KMS-11 (cell line): ENCODE data around the gene FDPS.
"Not testable (repeated sequence)": the region's sequence is repeated elsewhere in the genome, so short reads cannot be mapped to it uniquely, and the experiment has no call there.

Experiments
- H2AFZ ChIP-seq: fragments of 200-600 bp; sonication (generic); 2 replicates; pipeline ENCODE4 v1.6.1; 2016; ENCODE audit warnings: antibody characterized with exemption, mixed run types, low read depth
- H3K27ac ChIP-seq: fragments of 200-600 bp; sonication (generic); 2 replicates; pipeline ENCODE4 v1.6.1; 2016; ENCODE audit warnings: mild to moderate bottlenecking, mixed run types
- H3K27me3 ChIP-seq: fragments of 200-600 bp; sonication (generic); 2 replicates; pipeline ENCODE4 v1.6.1; 2017; ENCODE audit warnings: mild to moderate bottlenecking, low read depth, mixed run types, moderate library complexity; ENCODE audit not compliant: insufficient read depth
- H3K36me3 ChIP-seq: fragments of 200-600 bp; sonication (generic); 2 replicates; pipeline ENCODE4 v1.6.1; 2017; ENCODE audit warnings: mild to moderate bottlenecking, mixed run types; ENCODE audit not compliant: insufficient read depth
- H3K4me1 ChIP-seq: fragments of 200-600 bp; sonication (generic); 2 replicates; pipeline ENCODE4 v1.6.1; 2016; ENCODE audit warnings: mild to moderate bottlenecking, low read depth, mixed run types; ENCODE audit not compliant: poor library complexity, severe bottlenecking
- H3K4me2 ChIP-seq: fragments of 200-600 bp; sonication (generic); 2 replicates; pipeline ENCODE4 v1.7.0; 2016; ENCODE audit warnings: mild to moderate bottlenecking, mixed run types
- H3K4me3 ChIP-seq: fragments of 200-600 bp; sonication (generic); IDR thresholded peaks from 2 replicates; pipeline ENCODE4 v1.6.1; 2017; ENCODE audit warnings: low read depth, low read length, mixed read lengths; ENCODE audit not compliant: insufficient read depth
- H3K79me2 ChIP-seq: fragments of 200-600 bp; sonication (generic); 2 replicates; pipeline ENCODE4 v1.6.1; 2016; ENCODE audit warnings: low read depth, mixed run types; ENCODE audit not compliant: insufficient read depth
- H3K9ac ChIP-seq: fragments of 200-600 bp; sonication (generic); 2 replicates; pipeline ENCODE4 v1.6.1; 2016; ENCODE audit warnings: mild to moderate bottlenecking, mixed run types
- H4K20me1 ChIP-seq: fragments of 200-600 bp; sonication (generic); 2 replicates; pipeline ENCODE4 v1.6.1; 2016; ENCODE audit warnings: mild to moderate bottlenecking, mixed run types; ENCODE audit not compliant: insufficient read depth
- TF ChIP-seq, protein P1 (sequence below): fragments of 200-600 bp; sonication (generic); conservative IDR thresholded peaks from 2 replicates; pipeline ENCODE4 v1.6.1; 2017; ENCODE audit warnings: low read depth, mild to moderate bottlenecking, antibody characterized with exemption, low read length, moderate library complexity, mixed read lengths

Gene FDPS

DNA sequence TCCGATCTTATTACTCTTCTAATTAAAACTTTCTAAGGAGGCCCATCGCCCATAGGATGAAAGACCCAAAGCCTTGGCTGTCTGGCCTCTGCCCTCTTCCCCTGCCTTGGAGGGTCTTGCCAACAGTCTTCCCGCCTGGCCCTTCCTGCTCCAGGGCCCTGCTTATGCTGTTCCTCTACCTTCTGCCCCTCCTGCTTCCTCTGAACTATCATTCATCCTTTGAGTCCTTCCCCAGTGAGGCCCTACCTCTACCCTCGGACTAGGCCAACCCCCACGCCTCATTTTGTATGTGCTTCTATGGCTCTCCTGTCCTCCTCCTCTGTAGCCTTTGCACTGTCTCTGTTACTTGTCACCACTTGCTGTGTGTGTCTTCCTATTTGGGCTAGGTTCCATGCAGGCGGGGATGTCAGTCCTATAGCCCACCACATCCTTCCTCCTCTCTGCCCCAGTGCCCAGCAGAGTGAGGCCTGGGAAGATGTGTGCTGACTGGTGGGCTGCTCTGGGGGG is 17.4 kb downstream of the FDPS start:
- Histone ChIP-seq H3K36me3 (no peaks in the 10 kb centered on the region; the same call in 1 of the 2 replicates), H3K4me1 (peaks cover 20% of the 10 kb centered on the region), H3K27ac (peak overlapping the region; percentile 2; the same call in 1 of the 2 replicates), H2AFZ (no peak overlapping the region), H3K27me3 (no peaks in the 10 kb centered on the region), H3K4me3 (no peak overlapping the region), H3K4me2 (no peak overlapping the region), H3K9ac (no peak overlapping the region), H3K79me2 (no peaks in the 10 kb centered on the region), H4K20me1 (no peaks in the 10 kb centered on the region; the same call in 1 of the 2 replicates)
- TF ChIP-seq, protein P1, sequence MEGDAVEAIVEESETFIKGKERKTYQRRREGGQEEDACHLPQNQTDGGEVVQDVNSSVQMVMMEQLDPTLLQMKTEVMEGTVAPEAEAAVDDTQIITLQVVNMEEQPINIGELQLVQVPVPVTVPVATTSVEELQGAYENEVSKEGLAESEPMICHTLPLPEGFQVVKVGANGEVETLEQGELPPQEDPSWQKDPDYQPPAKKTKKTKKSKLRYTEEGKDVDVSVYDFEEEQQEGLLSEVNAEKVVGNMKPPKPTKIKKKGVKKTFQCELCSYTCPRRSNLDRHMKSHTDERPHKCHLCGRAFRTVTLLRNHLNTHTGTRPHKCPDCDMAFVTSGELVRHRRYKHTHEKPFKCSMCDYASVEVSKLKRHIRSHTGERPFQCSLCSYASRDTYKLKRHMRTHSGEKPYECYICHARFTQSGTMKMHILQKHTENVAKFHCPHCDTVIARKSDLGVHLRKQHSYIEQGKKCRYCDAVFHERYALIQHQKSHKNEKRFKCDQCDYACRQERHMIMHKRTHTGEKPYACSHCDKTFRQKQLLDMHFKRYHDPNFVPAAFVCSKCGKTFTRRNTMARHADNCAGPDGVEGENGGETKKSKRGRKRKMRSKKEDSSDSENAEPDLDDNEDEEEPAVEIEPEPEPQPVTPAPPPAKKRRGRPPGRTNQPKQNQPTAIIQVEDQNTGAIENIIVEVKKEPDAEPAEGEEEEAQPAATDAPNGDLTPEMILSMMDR: no peak

DNA sequence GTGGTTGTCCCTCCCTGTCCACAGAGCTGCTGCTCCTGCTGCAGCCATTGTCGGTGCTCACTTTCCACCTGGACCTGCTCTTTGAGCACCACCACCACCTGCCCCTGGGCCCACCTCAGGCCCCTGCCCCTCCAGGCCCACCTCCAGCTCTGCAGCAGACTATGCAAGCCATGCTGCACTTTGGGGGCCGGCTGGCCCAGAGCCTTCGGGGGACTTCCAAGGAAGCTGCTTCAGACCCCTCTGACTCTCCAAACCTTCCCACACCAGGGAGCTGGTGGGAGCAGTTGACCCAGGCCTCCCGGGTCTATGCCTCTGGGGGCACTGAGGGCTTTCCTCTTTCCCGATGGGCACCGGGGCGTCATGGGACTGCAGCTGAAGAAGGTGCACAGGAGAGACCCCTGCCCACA is 18.0 kb downstream of the FDPS start:
- no peak overlapping the region for H3K27ac ChIP-seq
- no peaks in the 10 kb centered on the region for H3K79me2 ChIP-seq
- no peaks in the 10 kb centered on the region; the same call in 1 of the 2 replicates for H3K36me3 ChIP-seq
- H3K4me2 ChIP-seq: no peak overlapping the region
- no peak overlapping the region for H3K4me3 ChIP-seq
- no peaks in the 10 kb centered on the region for H3K27me3 ChIP-seq
- H4K20me1 ChIP-seq: no peaks in the 10 kb centered on the region; the same call in 1 of the 2 replicates
- no peak overlapping the region for H3K9ac ChIP-seq
- peaks cover 20% of the 10 kb centered on the region for H3K4me1 ChIP-seq
- no peak overlapping the region for H2AFZ ChIP-seq
- TF ChIP-seq, protein P1: no peak

DNA sequence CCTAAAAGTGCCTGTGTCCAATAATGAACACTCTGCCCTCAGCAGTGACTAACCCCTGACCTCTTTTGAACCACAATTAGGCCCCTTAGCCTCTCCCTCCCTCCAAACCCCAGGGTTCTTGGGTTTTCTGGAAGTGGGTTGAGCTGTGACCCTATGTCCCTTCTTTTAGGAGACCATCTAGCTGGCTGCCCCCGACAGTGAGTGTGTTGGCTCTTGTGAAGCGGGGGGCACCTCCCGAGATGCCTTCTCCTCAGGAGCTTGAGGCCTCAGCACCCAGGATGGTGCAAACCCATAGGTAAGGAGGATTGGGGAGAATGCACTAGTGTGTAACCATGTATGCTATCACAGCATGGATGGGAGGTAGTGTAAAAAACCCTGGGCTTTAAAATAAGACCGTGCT is 19.3 kb downstream of the FDPS start:
- Histone ChIP-seq H3K27ac (peak overlapping the region; percentile 1; the same call in 1 of the 2 replicates), H3K79me2 (no peaks in the 10 kb centered on the region), H3K4me2 (no peak overlapping the region), H3K27me3 (no peaks in the 10 kb centered on the region), H3K36me3 (no peaks in the 10 kb centered on the region; the same call in 1 of the 2 replicates), H3K4me1 (peaks cover 13% of the 10 kb centered on the region), H3K4me3 (no peak overlapping the region), H2AFZ (no peak overlapping the region), H4K20me1 (no peaks in the 10 kb centered on the region; the same call in 1 of the 2 replicates), H3K9ac (no peak overlapping the region)
- TF ChIP-seq, protein P1: 0 out of 2 replicates have a peak, but pooled peaks have one; percentile 7

DNA sequence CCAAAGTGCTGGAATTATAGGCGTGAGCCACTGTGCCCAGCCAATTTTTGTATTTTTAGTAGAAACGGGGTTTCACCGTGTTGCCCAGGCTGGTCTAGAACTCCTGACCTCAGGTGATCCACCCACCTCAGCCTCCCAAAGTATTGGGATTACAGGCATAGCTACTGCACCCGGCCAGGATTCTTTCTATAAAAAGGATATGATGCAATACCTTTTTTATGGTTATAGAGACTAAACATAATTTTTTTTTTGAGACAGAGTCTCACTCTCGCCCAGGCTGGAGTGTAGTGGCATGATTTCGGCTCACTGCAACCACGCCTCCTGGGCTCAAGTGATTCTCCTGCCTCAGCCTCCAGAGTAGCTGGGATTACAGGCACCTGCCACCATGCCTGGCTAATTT is 20.2 kb downstream of the FDPS start:
- H3K4me1 ChIP-seq: peaks cover 13% of the 10 kb centered on the region
- H3K27me3 ChIP-seq, H2AFZ ChIP-seq, H4K20me1 ChIP-seq, H3K4me2 ChIP-seq, H3K79me2 ChIP-seq, H3K27ac ChIP-seq, H3K4me3 ChIP-seq, H3K36me3 ChIP-seq, H3K9ac ChIP-seq: not testable (repeated sequence)

DNA sequence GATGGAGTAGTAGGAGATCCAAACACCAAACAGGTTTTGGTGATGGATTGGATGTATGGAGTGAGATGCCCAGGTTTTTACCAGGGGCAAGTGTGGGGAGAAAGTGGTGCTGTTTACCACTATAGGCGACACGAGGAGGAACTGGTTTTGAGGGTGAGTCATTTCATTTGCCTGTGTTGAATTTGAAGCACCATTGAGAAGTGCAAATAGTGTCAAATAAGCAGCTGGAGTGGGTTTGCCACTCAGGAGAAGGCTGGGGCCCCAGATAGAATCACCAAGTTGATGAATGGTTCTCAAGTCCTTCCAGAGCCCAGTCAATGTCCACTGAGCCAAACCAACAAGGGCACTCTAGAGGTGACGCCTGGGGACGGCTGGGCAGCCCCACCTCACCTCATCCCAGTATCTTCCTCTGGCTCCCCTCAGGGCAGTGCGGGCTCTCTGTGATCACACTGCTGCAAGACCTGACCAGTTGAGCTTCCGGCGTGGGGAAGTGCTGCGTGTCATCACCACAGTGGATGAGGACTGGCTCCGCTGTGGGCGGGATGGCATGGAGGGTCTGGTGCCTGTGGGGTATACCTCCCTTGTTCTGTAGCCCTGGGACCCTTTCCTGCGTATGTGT is 21.4 kb downstream of the FDPS start:
- H3K27ac ChIP-seq: no peak overlapping the region
- TF ChIP-seq, protein P1: no peak
- H2AFZ ChIP-seq: no peak overlapping the region
- no peaks in the 10 kb centered on the region; the same call in 1 of the 2 replicates for H3K36me3 ChIP-seq
- peaks cover 8% of the 10 kb centered on the region for H3K4me1 ChIP-seq
- H4K20me1 ChIP-seq: no peaks in the 10 kb centered on the region; the same call in 1 of the 2 replicates
- H3K4me2 ChIP-seq: no peak overlapping the region
- H3K9ac ChIP-seq: no peak overlapping the region
- H3K27me3 ChIP-seq: no peaks in the 10 kb centered on the region
- H3K79me2 ChIP-seq: no peaks in the 10 kb centered on the region
- H3K4me3 ChIP-seq: peak overlapping the region; percentile 6
